GM10266 (cell line): ENCODE measurements around the gene ENTPD8.

Experiments
- DNase-seq: peaks from one replicate; pipeline ENCODE4 v3.0.0; 2012; ENCODE audit errors: extremely low spot score
- CTCF ChIP-seq: IDR thresholded peaks from 2 replicates; pipeline ENCODE4 v1.5.1; 2012; ENCODE audit warnings: mild to moderate bottlenecking, low read depth; ENCODE audit not compliant: control insufficient read depth, insufficient read depth; ENCODE audit errors: missing control alignments

Gene ENTPD8

DNA sequence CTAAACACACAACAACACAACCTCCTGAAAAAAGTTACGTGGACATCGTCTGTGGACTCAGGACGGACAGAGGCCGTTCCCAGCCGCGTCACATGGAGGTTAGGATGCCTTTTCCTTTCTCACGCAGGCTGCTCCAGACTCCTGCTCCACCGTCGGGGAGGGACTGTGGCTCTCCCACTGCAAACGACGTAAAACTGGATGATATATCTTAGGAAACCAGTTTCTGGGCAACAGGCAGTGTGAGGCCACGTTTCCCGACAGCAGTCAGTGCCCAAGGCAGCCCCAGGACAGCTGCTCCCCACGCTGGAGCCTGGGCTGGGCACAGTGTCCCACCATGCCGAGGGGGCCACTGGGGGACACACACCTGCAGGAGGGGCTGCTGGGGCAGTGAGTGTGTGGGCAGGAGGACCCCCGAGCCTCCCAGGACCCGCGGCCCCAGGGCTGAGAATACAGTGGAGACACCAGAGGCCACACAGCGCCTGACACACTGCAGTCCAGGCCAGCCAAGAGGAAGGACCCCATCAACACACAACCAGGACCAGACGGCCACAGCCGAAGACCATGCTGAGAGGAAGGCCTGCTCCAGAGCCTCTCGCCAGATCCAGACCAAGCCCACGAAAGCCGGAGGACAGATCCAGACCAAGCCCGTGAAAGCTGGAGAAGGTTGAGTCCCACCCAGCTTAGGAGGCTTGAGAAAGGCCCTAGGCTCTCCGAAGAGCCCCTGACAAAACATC is 44.4 kb downstream of the ENTPD8 start:
- DNase-seq = no peak
- TF ChIP-seq CTCF = no peak

- no peak for DNase-seq
- TF ChIP-seq CTCF = no peak
These were observed 44.9 kb downstream of the ENTPD8 start for GRCh38 chr9:137396227-137396626.

- TF ChIP-seq CTCF = no peak
- DNase-seq = no peak
These were observed 45.5 kb downstream of the ENTPD8 start for GRCh38 chr9:137395666-137396010.

- no peak for TF ChIP-seq CTCF
These were observed 46.1 kb downstream of the ENTPD8 start for GRCh38 chr9:137394866-137395665.

DNA sequence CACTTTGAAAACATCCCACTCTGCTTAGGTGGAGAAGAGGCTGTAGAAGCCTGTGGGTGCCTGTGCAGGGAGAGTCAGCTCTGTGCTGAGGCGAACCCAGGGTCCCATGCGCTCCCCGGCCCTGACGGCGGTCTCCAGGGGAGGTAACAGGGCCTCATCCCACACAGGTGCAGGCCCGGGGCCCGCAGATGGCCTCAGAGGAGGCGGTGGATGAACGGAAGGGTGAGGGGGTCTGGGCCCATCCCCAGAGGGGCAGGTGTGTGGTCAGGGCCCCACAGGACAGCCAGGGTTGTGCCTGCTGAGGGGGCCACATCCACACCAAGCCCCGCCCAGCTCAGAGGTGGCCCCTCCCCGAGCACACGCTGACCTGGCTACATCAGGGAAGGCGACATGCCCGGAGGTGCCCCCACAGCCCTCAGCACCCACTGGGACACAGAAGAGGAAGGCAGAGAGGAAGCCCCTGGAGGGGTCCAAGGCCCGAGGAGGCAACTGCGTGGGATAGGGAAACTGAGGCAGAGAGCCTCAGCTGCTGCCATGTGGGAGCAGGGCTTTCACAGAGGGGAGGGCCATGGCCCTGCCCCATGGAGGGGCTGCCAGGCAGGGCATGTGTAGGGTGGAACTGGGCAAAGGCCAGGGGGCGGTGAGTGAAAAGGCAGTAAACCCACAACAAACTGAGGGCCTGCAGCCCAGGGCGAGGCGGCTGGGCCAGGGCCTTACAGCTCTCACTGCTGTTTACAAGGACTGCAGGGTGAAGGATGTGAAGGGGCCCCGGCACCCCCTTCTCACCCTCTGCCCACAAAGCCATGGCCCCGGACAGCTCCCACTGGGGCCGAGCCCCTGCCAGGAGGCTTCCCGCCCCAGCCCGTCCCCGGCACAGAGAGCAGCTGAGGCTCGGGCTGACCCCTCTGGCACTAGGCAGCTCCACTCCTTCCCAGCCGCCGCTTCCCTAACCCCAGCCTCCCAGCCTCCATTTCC is 47.7 kb downstream of the ENTPD8 start:
- DNase-seq = no peak
- no peak for TF ChIP-seq CTCF

More at GRCh38 chr9:137394866-137395665, 46.1 kb downstream of the ENTPD8 start:
- no peak for DNase-seq

- no peak for DNase-seq
- no peak for TF ChIP-seq CTCF
These were observed 48.7 kb downstream of the ENTPD8 start for GRCh38 chr9:137392232-137393007.
